H1 (cell line): Measurements from ENCODE around the gene PPOX. TPM values are rescaled to one million over a fixed set of nuclear protein-coding genes. Genes with fewer than 3 reads are reported as not detected.

ENCODE experiments used
- CTCF ChIA-PET: fragments of 300-600 bp; sonication (Branson Sonifier 250); formaldehyde crosslinking; loops from one replicate; lab custom pipeline; 2021; ENCODE audit not compliant: partially characterized antibody; lab: Charles Lee
- POLR2A ChIA-PET: fragments of 300-600 bp; sonication (Branson Sonifier 250); formaldehyde crosslinking; loops from one replicate; lab custom pipeline; 2021; ENCODE audit warnings: inconsistent platforms; ENCODE audit not compliant: partially characterized antibody; lab: Charles Lee
- DNase-seq, 2 experiments: peaks; one replicate each; pipeline versions ENCODE4 v3.0.0 to v3.0.0-alpha.2; 2010 to 2022; ENCODE audit warnings: low spot score in 2 of 2, low read depth in 1 of 2, mixed read lengths in 1 of 2
- FAIRE-seq: peaks from 2 replicates; lab custom pipeline; 2011; peaks lifted over from hg19 to GRCh38; lab: Jason Lieb, UNC
- H2AFZ ChIP-seq: 2 replicates; pipeline ENCODE4 v1.8.1; 2012; ENCODE audit warnings: low read length, inconsistent platforms
- H2AK5ac ChIP-seq: 2 replicates; pipeline ENCODE4 v1.6.1; 2013; ENCODE audit warnings: low read depth, low read length
- H2BK120ac ChIP-seq: replicated peaks from 2 replicates; pipeline ENCODE3; 2013; ENCODE audit warnings: low read depth, low read length, inconsistent platforms
- H2BK12ac ChIP-seq: 2 replicates; pipeline ENCODE4 v1.6.1; 2013; ENCODE audit warnings: low read depth, low read length
- H2BK15ac ChIP-seq: 2 replicates; pipeline ENCODE4 v1.6.1; 2013; ENCODE audit warnings: low read length
- H2BK20ac ChIP-seq: 2 replicates; pipeline ENCODE4 v1.6.1; 2013; ENCODE audit warnings: low read length
- H2BK5ac ChIP-seq: 2 replicates; pipeline ENCODE4 v1.6.1; 2013; ENCODE audit warnings: low read depth, low read length
- H3K14ac ChIP-seq: 2 replicates; pipeline ENCODE4 v1.6.1; 2013; ENCODE audit warnings: inconsistent platforms; ENCODE audit not compliant: insufficient read length
- H3K18ac ChIP-seq: 2 replicates; pipeline ENCODE4 v1.6.1; 2013; ENCODE audit warnings: low read length; ENCODE audit errors: extremely low read depth
- H3K23ac ChIP-seq: 2 replicates; pipeline ENCODE4 v1.6.1; 2013; ENCODE audit warnings: inconsistent platforms; ENCODE audit not compliant: insufficient read length
- H3K23me2 ChIP-seq: 2 replicates; pipeline ENCODE4 v1.6.1; 2013; ENCODE audit warnings: low read depth, low read length
- H3K27ac ChIP-seq: 2 replicates; pipeline ENCODE4 v1.6.1; 2011; ENCODE audit warnings: low read depth, low read length, inconsistent platforms
- H3K27me3 ChIP-seq, 4 experiments: replicated peaks in 1 of 4; 1 replicate in 1 of 4; 2 replicates in 3 of 4; pipeline versions ENCODE4 v1.6.1 to v1.8.1; 2011 to 2013; ENCODE audit warnings: low read length in 3 of 4, mild to moderate bottlenecking in 3 of 4, inconsistent platforms in 2 of 4, mixed read lengths in 2 of 4, moderate library complexity in 1 of 4; ENCODE audit not compliant: control insufficient read depth in 3 of 4, insufficient read depth in 3 of 4; ENCODE audit errors: extremely low read depth in 1 of 4
- H3K36me3 ChIP-seq, 4 experiments: 2 replicates each; pipeline versions ENCODE4 v1.6.1 to v1.8.1; 2011 to 2013; ENCODE audit warnings: mild to moderate bottlenecking in 4 of 4, low read length in 3 of 4, moderate library complexity in 2 of 4, control low read depth in 1 of 4, inconsistent platforms in 1 of 4; ENCODE audit not compliant: insufficient read depth in 4 of 4, control insufficient read depth in 2 of 4
- H3K4ac ChIP-seq: replicated peaks from 2 replicates; pipeline ENCODE3; 2013; ENCODE audit warnings: low read length, low read depth, mixed read lengths, inconsistent platforms; ENCODE audit not compliant: insufficient read length
- H3K4me1 ChIP-seq, 4 experiments: replicated peaks in 1 of 4; 1 replicate in 1 of 4; 2 replicates in 3 of 4; pipeline versions ENCODE4 v1.6.1 to v1.8.1; 2011 to 2013; ENCODE audit warnings: low read length in 3 of 4, inconsistent platforms in 2 of 4, mixed read lengths in 1 of 4; ENCODE audit not compliant: insufficient read depth in 4 of 4, control insufficient read depth in 3 of 4
- H3K4me2 ChIP-seq, 2 experiments: 2 replicates each; pipeline versions ENCODE4 v1.6.1 to v1.8.1; 2011 to 2013; ENCODE audit warnings: low read depth in 2 of 2, low read length in 2 of 2, control low read depth in 1 of 2, inconsistent platforms in 1 of 2, mild to moderate bottlenecking in 1 of 2; ENCODE audit not compliant: insufficient read depth in 1 of 2
- H3K4me3 ChIP-seq, 4 experiments: fragments of 200-600, 300-600 bp in 1 of 4; sonication (generic), shearing (Covaris generic), sonication (Bioruptor Twin) in 1 of 4; 2 replicates each; pipeline versions ENCODE4 v1.5.1 to v1.8.1; 2011 to 2016; ENCODE audit warnings: low read length in 4 of 4, low read depth in 3 of 4, control low read depth in 2 of 4, inconsistent platforms in 2 of 4, mild to moderate bottlenecking in 2 of 4, mixed read lengths in 1 of 4, moderate library complexity in 1 of 4; ENCODE audit not compliant: insufficient read depth in 2 of 4; ENCODE audit errors: extremely low read depth in 1 of 4
- H3K56ac ChIP-seq: replicated peaks from 2 replicates; pipeline ENCODE3; 2013; ENCODE audit warnings: low read depth, mild to moderate bottlenecking, mixed read lengths, low read length, inconsistent platforms; ENCODE audit not compliant: insufficient read length
- H3K79me1 ChIP-seq: 2 replicates; pipeline ENCODE4 v1.6.1; 2013; ENCODE audit warnings: low read depth, low read length, control low read depth
- H3K79me2 ChIP-seq, 2 experiments: 2 replicates each; pipeline versions ENCODE4 v1.6.1 to v1.8.1; 2012 to 2013; ENCODE audit warnings: low read length in 2 of 2, mild to moderate bottlenecking in 2 of 2, inconsistent platforms in 1 of 2; ENCODE audit not compliant: insufficient read depth in 2 of 2, control insufficient read depth in 1 of 2
- H3K9ac ChIP-seq, 4 experiments: replicated peaks in 1 of 4; 1 replicate in 1 of 4; 2 replicates in 3 of 4; pipeline versions ENCODE4 v1.6.1 to v1.8.1; 2011 to 2013; ENCODE audit warnings: low read depth in 3 of 4, low read length in 3 of 4, control low read depth in 2 of 4, mild to moderate bottlenecking in 2 of 4, moderate library complexity in 2 of 4, inconsistent platforms in 1 of 4; ENCODE audit errors: extremely low read depth in 1 of 4
- H3K9me3 ChIP-seq, 2 experiments: 2 replicates each; pipeline versions ENCODE4 v1.6.1 to v1.8.1; 2012 to 2013; ENCODE audit warnings: mild to moderate bottlenecking in 2 of 2, moderate library complexity in 2 of 2, control low read depth in 1 of 2, inconsistent platforms in 1 of 2, low read depth in 1 of 2, low read length in 1 of 2, mixed read lengths in 1 of 2; ENCODE audit not compliant: insufficient read depth in 2 of 2
- H4K20me1 ChIP-seq, 2 experiments: replicated peaks in 1 of 2; 2 replicates each; pipeline versions ENCODE3 to v1.8.1; 2011 to 2013; ENCODE audit warnings: inconsistent platforms in 2 of 2, low read length in 2 of 2, mild to moderate bottlenecking in 1 of 2; ENCODE audit not compliant: insufficient read depth in 2 of 2, control insufficient read depth in 1 of 2
- H4K5ac ChIP-seq: 2 replicates; pipeline ENCODE4 v1.6.1; 2013; ENCODE audit warnings: low read length, low read depth, mixed read lengths, inconsistent platforms; ENCODE audit not compliant: insufficient read length
- H4K8ac ChIP-seq: 2 replicates; pipeline ENCODE4 v1.8.0; 2013; ENCODE audit warnings: mild to moderate bottlenecking, moderate library complexity, low read length, inconsistent platforms; ENCODE audit not compliant: insufficient read depth; ENCODE audit errors: extremely low read depth
- H4K91ac ChIP-seq: replicated peaks from 2 replicates; pipeline ENCODE3; 2013; ENCODE audit warnings: low read length, mixed read lengths, inconsistent platforms; ENCODE audit not compliant: insufficient read length
- BRCA1 ChIP-seq: IDR thresholded peaks from 2 replicates; pipeline ENCODE4 v1.6.1; 2012; ENCODE audit warnings: low read depth, low read length, improper control_type of control experiment
- CREB1 ChIP-seq: IDR thresholded peaks from 2 replicates; pipeline ENCODE4 v1.6.1; 2012; ENCODE audit warnings: inconsistent platforms
- JUND ChIP-seq: IDR thresholded peaks from 2 replicates; pipeline ENCODE4 v1.6.1; 2011; ENCODE audit warnings: mild to moderate bottlenecking, improper control_type of control experiment, low read length
- KDM4A ChIP-seq: IDR thresholded peaks from one replicate; pipeline ENCODE4 v1.7.1; 2012; ENCODE audit warnings: low read depth, mild to moderate bottlenecking, moderate library complexity, low read length, inconsistent platforms; ENCODE audit not compliant: severe bottlenecking
- MAX ChIP-seq: IDR thresholded peaks from 2 replicates; pipeline ENCODE4 v1.6.1; 2012; ENCODE audit warnings: inconsistent platforms
- RAD21 ChIP-seq, 2 experiments: IDR thresholded peaks in 1 of 2; conservative IDR thresholded peaks in 1 of 2; 2 replicates each; pipeline ENCODE4 v1.6.1; 2011; ENCODE audit warnings: low read depth in 2 of 2, low read length in 2 of 2, improper control_type of control experiment in 1 of 2, inconsistent platforms in 1 of 2, mild to moderate bottlenecking in 1 of 2, moderate library complexity in 1 of 2
- SRF ChIP-seq: IDR thresholded peaks from 2 replicates; pipeline ENCODE4 v1.6.1; 2011; ENCODE audit warnings: mild to moderate bottlenecking, low read depth, low read length, moderate library complexity
- TBP ChIP-seq: IDR thresholded peaks from 2 replicates; pipeline ENCODE4 v1.6.1; 2011; ENCODE audit warnings: low read depth, low read length, improper control_type of control experiment
- TEAD4 ChIP-seq: IDR thresholded peaks from 2 replicates; pipeline ENCODE4 v1.6.1; 2012; ENCODE audit warnings: low read depth, low read length, inconsistent platforms, mixed read lengths
- WGBS, 2 experiments: shearing (Covaris generic) in 1 of 2; methylation state at CpG; one replicate each; pipeline versions ENCODE4 v1.1.6 to v1.1.7; 2013 to 2015; ENCODE audit warnings: low lambda C conversion rate in 2 of 2, mixed read lengths in 2 of 2, inconsistent platforms in 1 of 2, low coverage in 1 of 2, missing lambda C conversion rate in 1 of 2; ENCODE audit not compliant: insufficient replicate concordance in 2 of 2, insufficient coverage in 1 of 2, insufficient read length in 1 of 2; ENCODE audit errors: extremely low coverage in 1 of 2, missing lambda C conversion rate in 1 of 2; 5-methylcytosine and 5-hydroxymethylcytosine counted together
- polyA plus RNA-seq, 7 experiments: library from polyadenylated mRNA; depleted of rRNA in 3 of 7; stranded (reverse) in 5 of 7; unstranded in 2 of 7; fragments of >200 nt in 5 of 7; fragments of 200-250 nt in 2 of 7; gene quantifications; 1 replicate in 5 of 7; 2 replicates in 1 of 7; 4 replicates in 1 of 7; pipeline versions ENCODE4 v1.2.1 to v1.2.3, GENCODE V29; 2011 to 2013; ENCODE audit warnings: missing spikeins in 2 of 7, mixed read lengths in 2 of 7
- total RNA-seq: library from RNA; stranded (reverse); fragmentation: NEBNext Ultra II Directional; extraction: Animal tissue kit (Norgen Biotek cat#: 25700); gene quantifications from 2 replicates; pipeline ENCODE4 v1.2.1, GENCODE V29; 2021

The PPOX gene
- total and polyA plus RNA-seq, 2 of the 8 experiments (the other 6 are each of a cell fraction or from before 2014, with no cell fraction given), result 39.4 to 40.4 TPM

GRCh38 chr1:161192476-161193465, 26.5 kb downstream of the PPOX start:
- H4K91ac ChIP-seq, result no peak overlapping the region
- no peak overlapping the region for H3K4me2 ChIP-seq
- H3K79me2 ChIP-seq, result peaks cover 0 to 2% of the 10 kb centered on the region in 2 experiments; a peak in 1 of 4 replicates
- no peak overlapping the region for H4K8ac ChIP-seq
- no peak overlapping the region for H2BK20ac ChIP-seq
- H3K4me3 ChIP-seq, result no peak overlapping the region
- H2BK5ac ChIP-seq, result no peak overlapping the region; the same call in 1 of the 2 replicates
- POLR2A ChIA-PET, result interaction anchor here (0.6 to 4.6 kb wide), 5 partner anchors 9 to 121 kb away, joined by 3 to 45 read pairs (median 3); partner anchors contain the start of genes B4GALT3 and NDUFS2
- peaks cover 4 to 14% (median 10%) of the 10 kb centered on the region in 4 experiments; a peak in 5 of 8 replicates for H3K36me3 ChIP-seq
- H2BK15ac ChIP-seq, result no peak overlapping the region
- no peak overlapping the region for H2BK120ac ChIP-seq
- H2BK12ac ChIP-seq, result no peak overlapping the region
- H3K9ac ChIP-seq, result no peak overlapping the region
- peak in 1 of 2 experiments; percentile 70 for DNase-seq
- CTCF ChIA-PET, result interaction anchor here (0.5 to 6.1 kb wide), 26 partner anchors 11 to 196 kb away, joined by 3 to 67 read pairs (median 5); partner anchors contain the start of genes APOA2, B4GALT3, FCER1G and NDUFS2
- H3K14ac ChIP-seq, result no peak overlapping the region
- no peaks in the 10 kb centered on the region; a peak in 1 of 7 replicates for H3K27me3 ChIP-seq
- FAIRE-seq, result peak; percentile 71
- H3K23ac ChIP-seq, result no peak overlapping the region
- peaks cover 3 to 12% (median 11%) of the 10 kb centered on the region in 4 experiments for H3K4me1 ChIP-seq
- H4K5ac ChIP-seq, result no peak overlapping the region
- no peak overlapping the region for H3K4ac ChIP-seq
- H2AFZ ChIP-seq, result no peak overlapping the region
- H3K18ac ChIP-seq, result no peak overlapping the region
- WGBS, 2 experiments, result 77% methylated on average over 15 of the region's 15 CpGs; no CpG with 5 or more reads in 1 of the 2 experiments
- H4K20me1 ChIP-seq, result no peaks in the 10 kb centered on the region
- H3K27ac ChIP-seq, result no peak overlapping the region
- no peak overlapping the region for H3K56ac ChIP-seq
- no peak overlapping the region for H2AK5ac ChIP-seq
- H3K9me3 ChIP-seq, result no peaks in the 10 kb centered on the region
- peaks cover 6% of the 10 kb centered on the region; the same call in 1 of the 2 replicates for H3K79me1 ChIP-seq
- peaks cover 2% of the 10 kb centered on the region; the same call in 1 of the 2 replicates for H3K23me2 ChIP-seq
- TF ChIP-seq JUND (0 out of 2 replicates have a peak, but pooled peaks have one; percentile 15), BRCA1 (no peak), SRF (no peak), TBP (peak; percentile 44; the same call in 1 of the 2 replicates), MAX (0 out of 2 replicates have a peak, but pooled peaks have one; percentile 31), CREB1 (no peak), TEAD4 (0 out of 2 replicates have a peak, but pooled peaks have one; percentile 44), RAD21 (IDR thresholded peaks at IDR 0.05 in 1 of 2, conservative IDR thresholded peaks at IDR 0.05 in 1 of 2; ENCODE audit: low read depth in 2 of 2, low read length in 2 of 2) (peak; percentile 81 to 84), KDM4A (no peak)
